Spleen (tissue), 11 donors: ENCODE data around the gene MYMX. TPM values are rescaled to one million over a fixed set of nuclear protein-coding genes. Genes with fewer than 3 reads are reported as not detected.

Experiments used
- DNase-seq: peaks from one replicate; pipeline ENCODE4 v3.0.0-alpha.2; 2020
- H3K27ac ChIP-seq, 8 donors: fragments of 200-600 bp; sonication (generic) in 7 of 8; 1 replicate in 4 of 8; 2 replicates in 4 of 8; pipeline versions ENCODE4 v1.5.0 to v1.8.0; 2016 to 2021; ENCODE audit warnings: inconsistent platforms in 4 of 8, mild to moderate bottlenecking in 4 of 8, moderate library complexity in 1 of 8
- H3K27me3 ChIP-seq, 7 donors: fragments of 200-600 bp; sonication (generic) in 6 of 7; replicated peaks in 1 of 7; 1 replicate in 4 of 7; 2 replicates in 3 of 7; pipeline versions ENCODE4 v1.5.0 to v1.8.0; 2016 to 2021; ENCODE audit warnings: inconsistent platforms in 3 of 7, mild to moderate bottlenecking in 1 of 7
- H3K36me3 ChIP-seq, 6 donors: fragments of 200-600 bp; sonication (generic) in 5 of 6; 1 replicate in 4 of 6; 2 replicates in 2 of 6; pipeline versions ENCODE4 v1.5.0 to v1.8.0; 2016 to 2021; ENCODE audit warnings: inconsistent platforms in 2 of 6
- H3K4me1 ChIP-seq, 6 donors: fragments of 200-600 bp; sonication (generic) in 5 of 6; 1 replicate in 3 of 6; 2 replicates in 3 of 6; pipeline versions ENCODE4 v1.5.0 to v1.8.0; 2016 to 2021; ENCODE audit warnings: inconsistent platforms in 3 of 6
- H3K4me3 ChIP-seq, 8 donors: fragments of 200-600 bp; sonication (generic) in 7 of 8; 1 replicate in 4 of 8; 2 replicates in 4 of 8; pipeline versions ENCODE4 v1.5.0 to v1.8.0; 2016 to 2021; ENCODE audit warnings: inconsistent platforms in 4 of 8, mild to moderate bottlenecking in 4 of 8, moderate library complexity in 2 of 8
- H3K9me3 ChIP-seq, 8 donors: fragments of 200-600 bp; sonication (generic) in 7 of 8; 1 replicate in 4 of 8; 2 replicates in 4 of 8; pipeline versions ENCODE4 v1.5.0 to v1.8.0; 2016 to 2021; ENCODE audit warnings: inconsistent platforms in 4 of 8
- POLR2A ChIP-seq, 3 donors: fragments of 450-650 bp; IDR thresholded peaks; one replicate each; pipeline ENCODE4 v1.5.1; 2017; ENCODE audit warnings: antibody characterized with exemption in 3 of 3, mild to moderate bottlenecking in 1 of 3
- POLR2AphosphoS5 ChIP-seq, 3 donors: sonication (generic); formaldehyde crosslinking; IDR thresholded peaks; one replicate each; pipeline ENCODE4 v1.5.1; 2017; ENCODE audit warnings: antibody characterized with exemption in 3 of 3
- WGBS, 5 donors: extraction: QIAGEN DNeasy Blood & Tissue Kit in 3 of 5; methylation state at CpG; one replicate each; pipeline versions ENCODE4 v1.1.5 to v1.1.7; 2013 to 2018; 5-methylcytosine and 5-hydroxymethylcytosine counted together
- intact Hi-C: fragments of 100-400 bp; cut with DNase I; formaldehyde crosslinking; loops from one replicate; pipeline ENCODE4 v1.15.0; 2023; ENCODE audit warnings: low total_unique reads
- polyA plus RNA-seq, 3 donors: library from polyadenylated mRNA; stranded (reverse); fragments of 200-250 nt; gene quantifications; one replicate each; pipeline ENCODE4 v1.2.1, GENCODE V29; 2013
- total RNA-seq, 7 donors: library from RNA; depleted of rRNA in 3 of 7; stranded (reverse); fragments of >200 nt in 3 of 7; fragmentation: NEBNext Ultra II Directional in 4 of 7; extraction: Animal tissue kit (Norgen Biotek cat#: 25700) in 4 of 7; gene quantifications; one replicate each; pipeline versions ENCODE4 v1.1.0 to v1.2.1, GENCODE V29; 2016 to 2021
- TF ChIP-seq, protein P1 (sequence below), 11 experiments: fragments of 200-600 bp in 7 of 11; fragments of 450-650 bp in 4 of 11; sonication (generic) in 4 of 11; IDR thresholded peaks in 8 of 11; conservative IDR thresholded peaks in 3 of 11; 1 replicate in 7 of 11; 2 replicates in 4 of 11; pipeline versions ENCODE4 v1.4.0 to v1.8.0; 2016 to 2021; ENCODE audit warnings: antibody characterized with exemption in 11 of 11, inconsistent platforms in 4 of 11, mild to moderate bottlenecking in 1 of 11
- donor health status: healthy with polysubstance abuse.
- donor health status: DM: no; HTN: no; CAD: no; lungs with moderate emphysema.
- donor health status: DM: no; HTN: no; CAD: no.
- donor health status: Bipolar disorder and iron deficiency.
- donor health status: healthy.
- donor health status: DM: no; HTN: no; CAD: no.
- donor health status: DM: yes; HTN: yes; CAD: no.

Gene MYMX
- total and polyA plus RNA-seq, 10 donors = 0.34 to 1.5 (median 0.87) TPM; not detected in 2

DNA sequence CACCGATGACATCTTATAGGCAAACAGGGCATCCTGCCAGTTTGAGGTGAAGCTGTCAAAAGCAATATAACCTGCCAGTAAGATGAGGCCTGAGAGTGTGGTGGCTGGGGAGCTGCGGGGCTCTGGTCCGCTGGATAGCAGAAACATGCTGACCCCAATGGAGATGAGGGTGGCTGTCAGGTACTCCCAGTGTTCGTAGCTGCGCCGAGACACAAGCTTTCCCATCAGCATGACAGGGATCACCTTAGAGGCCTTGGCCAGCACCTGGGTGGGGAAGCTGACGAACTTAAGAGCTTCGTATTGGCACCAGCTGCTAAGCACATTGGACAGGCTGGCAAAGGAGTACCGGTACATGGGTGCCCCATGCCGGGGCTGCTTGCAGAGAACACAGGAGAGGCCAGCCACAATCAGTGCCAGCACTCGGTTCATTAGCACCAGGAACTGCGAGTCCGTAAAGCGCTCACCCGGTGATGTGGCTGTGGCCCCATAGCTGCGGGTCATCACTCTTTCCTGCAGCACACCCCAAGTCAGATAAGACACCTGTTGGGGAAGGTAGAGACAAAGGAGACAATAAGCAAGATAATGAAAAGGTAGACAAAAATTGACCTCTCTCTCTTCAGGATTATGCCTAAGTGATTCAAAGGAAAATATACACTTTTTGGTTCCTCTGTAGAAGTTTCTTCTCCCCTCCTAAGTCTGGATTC, 38.5 kb downstream of the MYMX start:
- intact Hi-C loops = no loop called here
- H3K4me1 ChIP-seq = peaks cover 24 to 98% (median 82%) of the 10 kb centered on the region in 6 donors
- no peak for TF ChIP-seq POLR2A (IDR thresholded peaks at IDR 0.05)
- TF ChIP-seq, protein P1, sequence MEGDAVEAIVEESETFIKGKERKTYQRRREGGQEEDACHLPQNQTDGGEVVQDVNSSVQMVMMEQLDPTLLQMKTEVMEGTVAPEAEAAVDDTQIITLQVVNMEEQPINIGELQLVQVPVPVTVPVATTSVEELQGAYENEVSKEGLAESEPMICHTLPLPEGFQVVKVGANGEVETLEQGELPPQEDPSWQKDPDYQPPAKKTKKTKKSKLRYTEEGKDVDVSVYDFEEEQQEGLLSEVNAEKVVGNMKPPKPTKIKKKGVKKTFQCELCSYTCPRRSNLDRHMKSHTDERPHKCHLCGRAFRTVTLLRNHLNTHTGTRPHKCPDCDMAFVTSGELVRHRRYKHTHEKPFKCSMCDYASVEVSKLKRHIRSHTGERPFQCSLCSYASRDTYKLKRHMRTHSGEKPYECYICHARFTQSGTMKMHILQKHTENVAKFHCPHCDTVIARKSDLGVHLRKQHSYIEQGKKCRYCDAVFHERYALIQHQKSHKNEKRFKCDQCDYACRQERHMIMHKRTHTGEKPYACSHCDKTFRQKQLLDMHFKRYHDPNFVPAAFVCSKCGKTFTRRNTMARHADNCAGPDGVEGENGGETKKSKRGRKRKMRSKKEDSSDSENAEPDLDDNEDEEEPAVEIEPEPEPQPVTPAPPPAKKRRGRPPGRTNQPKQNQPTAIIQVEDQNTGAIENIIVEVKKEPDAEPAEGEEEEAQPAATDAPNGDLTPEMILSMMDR (IDR thresholded peaks at IDR 0.05 in 8 of 11, conservative IDR thresholded peaks at IDR 0.05 in 3 of 11) = no peak
- peak; percentile 46 to 55 (median 50) for TF ChIP-seq POLR2AphosphoS5 (IDR thresholded peaks at IDR 0.05)

DNA sequence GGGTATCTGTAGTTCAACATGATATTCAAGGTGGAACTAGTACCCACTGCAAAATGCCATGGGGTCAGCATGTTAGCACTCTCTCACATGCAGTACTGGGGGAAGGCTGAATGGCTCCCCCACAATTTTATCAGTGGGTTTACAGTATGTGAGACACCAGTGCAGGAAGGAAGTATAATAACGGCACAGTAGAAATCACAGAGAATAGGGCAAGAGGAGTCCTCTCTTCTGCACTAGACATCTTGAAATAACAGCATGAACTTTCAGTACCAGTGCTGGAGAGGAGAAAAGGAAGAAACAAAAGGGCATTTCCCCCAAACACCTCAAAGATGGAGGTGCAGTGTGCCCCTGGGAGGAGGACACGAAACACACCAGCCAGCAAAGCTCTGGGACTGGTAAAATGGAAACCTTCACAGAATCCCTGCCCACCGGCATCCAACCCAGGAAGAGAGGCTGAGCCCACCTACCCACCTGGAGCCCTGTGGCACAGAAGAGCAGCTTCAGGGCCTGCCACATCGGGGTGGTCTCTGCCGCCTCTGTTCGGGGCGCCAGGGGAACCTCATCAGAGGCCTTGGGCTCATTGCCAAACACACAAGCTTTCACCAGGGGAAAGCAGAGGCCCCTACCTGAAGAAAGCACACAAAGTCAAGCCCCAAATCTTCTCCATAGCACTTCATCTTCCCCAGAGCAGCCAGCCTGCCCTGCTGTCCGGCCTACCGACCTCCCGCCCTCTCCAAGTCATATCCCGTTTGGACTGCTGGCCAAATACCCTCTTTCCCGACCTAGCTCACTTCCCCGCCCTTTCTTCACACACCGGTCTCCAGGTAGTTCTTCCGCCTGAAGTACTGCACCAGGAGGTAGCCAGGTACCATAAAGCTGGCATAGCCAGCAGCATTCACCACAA, 39.4 kb downstream of the MYMX start:
- Histone ChIP-seq H3K4me3 (peak overlapping the region; percentile 78 to 98 (median 88)), H3K27ac (peak overlapping the region; percentile 91 to 98 (median 94)), H3K9me3 (no peaks in the 10 kb centered on the region), H3K27me3 (no peaks in the 10 kb centered on the region), H3K4me1 (peaks cover 23 to 98% (median 81%) of the 10 kb centered on the region in 6 donors), H3K36me3 (peaks cover 5 to 81% (median 71%) of the 10 kb centered on the region in 6 donors)
- peak; percentile 79 for DNase-seq
- intact Hi-C loops = no loop called here
- TF ChIP-seq, protein P1 (IDR thresholded peaks at IDR 0.05 in 8 of 11, conservative IDR thresholded peaks at IDR 0.05 in 3 of 11) = no peak
- no peak for TF ChIP-seq POLR2AphosphoS5 (IDR thresholded peaks at IDR 0.05)
- TF ChIP-seq POLR2A (IDR thresholded peaks at IDR 0.05) = no peak
- WGBS, 5 donors = 22 to 31% (median 26%) methylated on average over 14 to 15 of the region's 15 CpGs

More for the DNA sequence above, 38.5 kb downstream of the MYMX start:
- H3K27ac ChIP-seq = peak overlapping the region in 6 of 8 donors; percentile 91 to 98 (median 96)
- 69 to 83% (median 72%) methylated on average over 15 to 16 of the region's 16 CpGs for WGBS, 5 donors
- DNase-seq = peak; percentile 72
- H3K9me3 ChIP-seq = no peaks in the 10 kb centered on the region
- H3K27me3 ChIP-seq = no peaks in the 10 kb centered on the region
- H3K4me3 ChIP-seq = peak overlapping the region in 1 of 8 donors; percentile 98
- H3K36me3 ChIP-seq = peaks cover 7 to 82% (median 75%) of the 10 kb centered on the region in 6 donors

DNA sequence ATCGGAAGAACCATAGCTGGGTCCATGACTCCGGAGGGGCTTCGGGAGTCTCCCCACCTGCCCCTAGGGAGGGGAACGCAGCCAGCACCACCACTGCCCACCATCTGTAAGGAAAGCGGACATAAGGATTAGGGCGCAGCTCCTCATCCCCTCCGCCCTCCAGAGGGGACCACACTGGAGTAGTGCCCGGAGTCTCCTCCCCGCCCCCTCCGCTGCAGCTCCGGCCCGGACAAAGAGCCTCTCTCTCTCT, 40.0 kb downstream of the MYMX start:
- intact Hi-C loops = no loop called here
- Histone ChIP-seq H3K4me1 (peaks cover 29 to 98% (median 84%) of the 10 kb centered on the region in 6 donors), H3K4me3 (peak overlapping the region; percentile 78 to 98 (median 88)), H3K27me3 (no peaks in the 10 kb centered on the region), H3K36me3 (peaks cover 7 to 81% (median 70%) of the 10 kb centered on the region in 6 donors), H3K9me3 (no peaks in the 10 kb centered on the region), H3K27ac (peak overlapping the region; percentile 91 to 98 (median 94))
- 1 to 3% (median 1%) methylated on average over 10 to 12 of the region's 12 CpGs for WGBS, 5 donors
- DNase-seq = no peak
- TF ChIP-seq POLR2A (IDR thresholded peaks at IDR 0.05) = no peak
- TF ChIP-seq, protein P1 (IDR thresholded peaks at IDR 0.05 in 8 of 11, conservative IDR thresholded peaks at IDR 0.05 in 3 of 11) = peak in 1 of 11 experiments; percentile 5
